ENCODE results near the gene IP6K3. TPM values are rescaled to one million over a fixed set of nuclear protein-coding genes. Genes with fewer than 3 reads are reported as not detected.

IP6K3 gene, protein sequence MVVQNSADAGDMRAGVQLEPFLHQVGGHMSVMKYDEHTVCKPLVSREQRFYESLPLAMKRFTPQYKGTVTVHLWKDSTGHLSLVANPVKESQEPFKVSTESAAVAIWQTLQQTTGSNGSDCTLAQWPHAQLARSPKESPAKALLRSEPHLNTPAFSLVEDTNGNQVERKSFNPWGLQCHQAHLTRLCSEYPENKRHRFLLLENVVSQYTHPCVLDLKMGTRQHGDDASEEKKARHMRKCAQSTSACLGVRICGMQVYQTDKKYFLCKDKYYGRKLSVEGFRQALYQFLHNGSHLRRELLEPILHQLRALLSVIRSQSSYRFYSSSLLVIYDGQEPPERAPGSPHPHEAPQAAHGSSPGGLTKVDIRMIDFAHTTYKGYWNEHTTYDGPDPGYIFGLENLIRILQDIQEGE
- total RNA-seq = 2.7 and 4.3 TPM in 2 replicates

DNA sequence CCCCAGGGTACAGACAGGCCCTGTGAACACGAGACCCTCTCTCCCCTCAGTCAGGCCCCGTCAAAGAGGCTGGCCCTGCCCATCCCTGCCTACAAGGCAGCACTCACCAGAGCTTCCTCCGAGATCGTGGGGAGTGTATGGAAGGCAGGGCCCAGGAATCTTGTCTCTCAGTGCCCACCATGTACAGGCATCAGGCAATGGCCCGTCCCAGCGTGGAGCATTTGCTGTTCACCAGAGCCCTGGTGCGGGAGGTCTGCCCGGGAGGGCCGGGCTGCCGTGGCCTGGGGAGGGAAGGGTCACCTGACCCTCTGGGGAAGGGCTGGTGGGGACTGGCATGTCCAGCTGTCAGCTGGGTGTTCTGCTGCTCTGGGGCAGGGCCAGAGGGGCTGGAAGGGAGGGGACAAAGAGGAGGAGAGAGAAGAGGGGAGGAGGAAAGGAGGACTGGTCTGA is at the start of gene IP6K3:
Gene IP6K3, minus strand, starts transcription at position 255 of the 450 bp plus-strand sequence. CDS start 11,429 bp downstream, outside the sequence.

DNA sequence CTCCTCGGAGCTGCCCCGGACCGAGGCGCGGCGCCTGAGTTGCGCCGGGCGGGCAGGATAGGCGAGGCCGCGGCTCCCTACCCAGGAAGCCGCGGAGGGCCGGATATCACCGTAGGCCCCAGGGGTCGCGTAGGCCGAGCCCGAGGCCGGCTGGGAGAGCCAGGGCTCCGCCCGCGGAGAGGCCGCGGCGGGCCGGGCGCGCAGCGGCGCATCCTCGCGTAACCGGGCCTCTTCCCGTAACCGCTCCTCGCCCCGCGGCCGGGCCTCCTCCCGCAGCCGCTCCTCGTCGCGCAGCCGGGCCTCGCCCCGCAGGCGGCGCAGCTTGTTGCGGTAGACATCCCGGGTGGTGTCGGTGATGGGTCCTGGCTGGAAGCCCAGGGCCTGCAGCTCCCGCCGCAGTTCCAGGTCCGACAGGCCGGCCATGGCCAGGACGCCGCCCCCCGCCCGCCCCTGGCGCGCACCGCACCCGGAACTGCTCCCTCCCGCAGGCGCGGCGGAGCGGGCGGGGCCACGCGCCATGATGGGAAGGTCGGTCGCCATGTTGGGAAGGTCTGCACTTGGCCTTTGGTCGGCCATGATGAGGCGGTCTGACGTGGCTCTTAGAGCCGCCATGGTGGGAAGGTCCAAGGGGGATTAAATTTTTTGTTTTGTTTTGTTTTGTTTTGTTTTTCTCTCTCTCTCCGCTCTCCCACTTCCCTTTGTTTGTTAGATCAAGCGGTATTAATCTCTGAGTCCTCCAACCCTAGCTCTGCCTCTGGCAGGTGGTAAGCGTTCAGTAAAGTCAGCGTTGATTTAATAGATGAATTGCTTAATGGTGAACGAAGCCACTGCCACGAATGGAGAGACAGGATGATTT is 42.2 kb upstream of the IP6K3 start, which contains the start of gene LEMD2:
Gene LEMD2, minus strand, starts transcription at position 437 of the 856 bp plus-strand sequence. Its CDS starts 14 bp downstream, at position 423.

DNA sequence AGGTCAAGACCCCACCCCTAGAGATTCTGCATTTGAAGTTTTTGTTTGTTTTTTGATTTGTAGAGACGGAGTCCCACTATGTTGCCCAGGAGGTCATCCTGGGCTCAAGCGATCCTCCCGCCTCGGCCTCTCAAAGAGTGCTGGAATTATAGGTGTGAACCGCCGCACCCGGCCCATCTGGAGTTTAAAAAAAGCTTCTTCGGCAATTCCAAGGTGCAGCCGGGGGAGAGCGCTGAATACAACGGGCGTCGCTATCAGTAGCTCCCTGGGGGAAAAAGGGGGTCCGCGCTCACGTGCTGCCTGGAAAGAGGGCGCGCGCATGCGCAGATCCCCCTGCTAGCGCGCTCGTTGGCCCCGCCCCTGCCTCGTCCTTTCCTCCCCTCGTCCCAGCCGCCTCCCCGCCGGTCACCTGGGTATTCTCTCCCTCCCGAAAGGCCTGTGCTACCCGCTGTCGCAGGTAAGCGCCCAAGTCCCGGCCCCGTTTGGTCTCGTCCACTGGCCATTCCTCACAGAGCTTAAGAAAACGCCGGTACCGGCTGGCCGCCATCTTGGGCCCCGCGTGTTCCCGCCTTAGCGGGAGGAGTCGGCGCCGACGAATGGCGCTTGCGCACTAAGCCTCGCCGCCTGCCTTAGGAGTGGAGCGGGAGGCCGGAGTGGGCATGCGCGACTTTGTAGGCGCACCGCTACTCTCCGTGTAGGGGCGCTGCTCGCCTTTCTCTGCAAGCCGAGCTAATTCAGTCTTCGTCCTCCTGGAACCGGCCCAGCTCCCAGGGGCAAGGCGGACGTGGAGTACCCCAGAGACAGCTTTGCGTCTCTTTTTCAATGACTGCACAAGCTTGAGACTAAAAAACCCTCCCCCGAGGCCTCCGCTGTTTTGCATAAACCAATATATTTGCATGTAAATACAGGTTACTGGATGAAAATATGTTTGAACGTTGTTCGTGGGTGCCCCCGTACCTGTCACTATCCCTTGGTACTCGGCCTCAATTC is 35.3 kb downstream of the IP6K3 start, which contains the start of gene UQCC2:
Gene UQCC2, minus strand, starts transcription at position 561 of the 990 bp plus-strand sequence. Its CDS starts 14 bp downstream, at position 547.

Other genes with a start within 250 kb of the IP6K3 start
- gene BAK1, start 166.6 kb downstream of the IP6K3 start, total RNA-seq = 13.8 and 14.7 TPM in 2 replicates
- 31.7 and 31.9 TPM in 2 replicates for gene ITPR3, start 125.6 kb downstream of the IP6K3 start, total RNA-seq
- 71.4 and 85.0 TPM in 2 replicates for gene UQCC2, start 35.2 kb downstream of the IP6K3 start, total RNA-seq
- 45.7 and 49.3 TPM in 2 replicates for gene LEMD2, start 42.2 kb upstream of the IP6K3 start, total RNA-seq
- not detected in 2 replicates for gene MLN, start 57.1 kb upstream of the IP6K3 start, total RNA-seq